Activated T-cell treated with anti-CD3 and anti-CD28 coated beads for 24 hours (primary cell): ENCODE results near the gene DSCAML1.

Experiments used
- DNase-seq: peaks from one replicate; pipeline ENCODE4 v3.0.0-alpha.2; 2020; ENCODE audit warnings: low read depth

The DSCAML1 gene

GRCh38 chr11:117796872-117797529, at the start of gene DSCAML1:
Gene DSCAML1, minus strand, starts transcription at chr11:117797216. Its CDS starts 137 bp downstream, at chr11:117797079.
- peak; percentile 23 for DNase-seq

DNA sequence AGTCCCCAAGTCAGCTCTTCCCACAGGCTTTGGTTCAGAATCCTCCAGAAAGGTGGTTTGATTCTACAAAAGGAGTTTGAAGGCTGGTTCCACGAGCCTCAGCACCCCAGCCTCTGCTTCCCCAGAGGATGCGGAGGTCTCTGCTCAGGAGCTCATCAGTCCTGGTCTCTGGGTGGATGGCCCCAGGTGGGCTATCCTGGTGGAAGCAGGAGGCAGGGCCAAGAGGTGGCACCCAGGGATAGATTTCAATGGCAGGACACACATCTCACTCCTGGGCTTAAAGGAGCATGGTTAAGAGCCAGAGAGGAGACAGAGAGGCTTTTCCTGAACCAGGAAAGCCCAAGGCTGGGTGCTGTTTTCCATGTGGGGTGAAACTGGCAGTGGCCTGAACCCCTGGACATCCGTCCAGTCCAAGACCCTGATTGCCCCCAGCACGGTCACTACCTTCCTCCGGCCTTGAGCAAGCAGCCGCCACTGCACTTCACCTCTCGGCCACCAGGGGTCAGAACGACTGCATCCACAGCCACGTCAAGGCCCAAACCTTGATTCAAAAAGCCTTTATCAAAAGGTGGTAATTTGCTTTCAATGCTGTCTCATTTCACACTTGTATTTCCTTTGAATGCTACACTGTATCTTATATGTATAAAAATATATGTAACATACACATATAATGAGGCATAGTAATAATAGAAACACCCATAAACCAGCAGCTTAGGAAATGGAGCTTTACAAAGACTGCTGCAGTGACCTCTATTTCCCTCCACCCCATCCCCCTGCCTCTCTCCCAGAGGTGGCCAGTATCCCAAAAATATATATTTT, 46.9 kb upstream of the DSCAML1 start:
- peak; percentile 76 for DNase-seq

GRCh38 chr11:117842131-117842941, 45.3 kb upstream of the DSCAML1 start:
- DNase-seq = no peak

DNA sequence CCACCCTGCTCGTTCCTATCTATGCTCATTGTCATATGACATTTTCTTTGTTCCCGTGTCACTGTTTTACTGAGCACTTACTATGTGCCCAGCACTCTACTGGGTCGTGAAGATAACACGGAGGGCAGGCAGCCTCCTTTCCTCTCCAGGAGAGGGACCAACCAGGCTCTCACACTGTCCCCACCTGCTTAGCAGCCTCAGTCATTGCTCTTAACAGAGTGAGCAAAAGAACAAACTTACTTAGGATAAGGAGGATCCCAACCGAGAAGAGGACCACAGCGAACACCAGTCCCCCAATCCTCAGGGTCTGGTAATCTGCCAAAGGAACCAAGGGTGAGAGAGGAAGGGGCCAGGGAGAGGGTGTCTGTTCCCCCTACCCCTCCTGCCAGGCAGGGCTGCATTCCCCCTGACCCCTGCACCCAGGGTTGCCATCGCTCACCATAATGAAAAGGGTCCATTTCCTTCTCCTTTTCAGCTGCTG, 44.6 kb upstream of the DSCAML1 start:
- no peak for DNase-seq

DNA sequence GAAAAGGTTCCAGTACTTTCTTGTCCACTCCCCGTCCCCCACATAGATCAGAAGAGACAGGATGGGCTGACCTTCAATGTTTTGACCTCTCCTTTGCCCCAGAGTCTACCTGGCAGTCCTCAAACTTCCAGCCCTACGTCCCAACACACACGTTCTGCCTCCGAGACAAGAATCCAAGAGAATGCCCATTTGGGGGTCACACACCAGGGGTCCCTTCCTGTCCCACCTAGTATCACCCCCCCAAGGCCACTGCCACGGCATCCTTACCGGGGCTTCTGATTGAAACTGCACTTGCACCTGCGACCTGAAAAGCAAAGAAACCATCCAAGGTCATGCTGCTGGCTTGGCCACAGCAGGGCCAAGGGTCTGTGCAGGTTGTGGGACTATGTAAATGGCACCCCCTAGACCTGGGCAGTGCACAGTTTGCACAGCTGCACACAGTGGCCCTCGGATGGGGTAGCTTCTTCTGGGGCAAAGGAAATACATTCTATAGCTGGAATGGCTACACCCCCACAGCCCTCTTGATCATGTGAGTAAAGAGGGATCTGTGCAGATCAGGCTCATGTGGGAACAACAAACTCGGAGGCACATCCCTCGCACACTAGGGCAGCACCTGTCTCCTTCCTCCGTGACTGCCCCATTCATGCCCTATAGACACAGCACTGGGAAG, 44.0 kb upstream of the DSCAML1 start:
- DNase-seq = no peak

- no peak for DNase-seq
Observed at GRCh38 chr11:117839936-117840813, 43.2 kb upstream of the DSCAML1 start.

GRCh38 chr11:117839380-117839881, 42.4 kb upstream of the DSCAML1 start:
- no peak for DNase-seq

DNA sequence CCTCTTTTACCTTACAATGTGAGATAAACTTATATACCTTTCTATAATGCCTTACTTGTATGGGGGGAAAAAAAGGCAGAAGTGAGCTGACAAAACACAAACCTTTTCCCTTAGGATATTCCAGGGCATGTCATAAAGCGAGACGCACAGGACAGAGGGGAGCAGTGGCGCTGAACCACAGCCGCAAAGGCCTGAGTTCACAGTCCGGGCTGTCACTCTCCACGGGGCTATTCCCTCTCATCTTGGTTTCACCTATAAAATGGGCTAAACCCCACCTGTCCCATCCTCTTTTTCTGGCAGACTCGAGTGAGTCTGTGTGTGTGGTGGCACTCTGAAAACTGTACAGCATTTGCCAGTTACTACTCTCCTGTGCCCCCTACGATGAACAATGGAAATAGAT, 41.9 kb upstream of the DSCAML1 start:
- DNase-seq = no peak

DNA sequence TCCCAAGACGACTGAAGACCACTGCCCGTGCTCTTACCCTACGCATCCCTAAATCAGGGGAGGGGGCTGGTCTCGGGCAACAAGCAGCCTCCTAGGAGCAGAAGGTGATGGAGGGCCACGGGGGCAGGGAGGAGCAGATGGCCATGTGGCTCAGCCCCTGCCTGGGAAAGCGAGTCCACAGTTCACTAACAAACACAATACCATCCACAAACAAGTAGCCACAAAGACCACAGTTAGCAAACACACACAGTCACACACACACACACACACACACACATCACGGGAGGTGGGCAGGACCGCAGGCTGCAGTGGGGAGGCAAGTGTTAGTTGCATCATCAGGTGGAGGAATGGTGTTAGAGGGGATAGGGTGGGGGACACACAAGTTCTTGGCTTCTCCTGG, 40.8 kb upstream of the DSCAML1 start:
- DNase-seq = no peak

- DNase-seq = no peak
Observed at GRCh38 chr11:117837070-117837776, 40.2 kb upstream of the DSCAML1 start.

DNA sequence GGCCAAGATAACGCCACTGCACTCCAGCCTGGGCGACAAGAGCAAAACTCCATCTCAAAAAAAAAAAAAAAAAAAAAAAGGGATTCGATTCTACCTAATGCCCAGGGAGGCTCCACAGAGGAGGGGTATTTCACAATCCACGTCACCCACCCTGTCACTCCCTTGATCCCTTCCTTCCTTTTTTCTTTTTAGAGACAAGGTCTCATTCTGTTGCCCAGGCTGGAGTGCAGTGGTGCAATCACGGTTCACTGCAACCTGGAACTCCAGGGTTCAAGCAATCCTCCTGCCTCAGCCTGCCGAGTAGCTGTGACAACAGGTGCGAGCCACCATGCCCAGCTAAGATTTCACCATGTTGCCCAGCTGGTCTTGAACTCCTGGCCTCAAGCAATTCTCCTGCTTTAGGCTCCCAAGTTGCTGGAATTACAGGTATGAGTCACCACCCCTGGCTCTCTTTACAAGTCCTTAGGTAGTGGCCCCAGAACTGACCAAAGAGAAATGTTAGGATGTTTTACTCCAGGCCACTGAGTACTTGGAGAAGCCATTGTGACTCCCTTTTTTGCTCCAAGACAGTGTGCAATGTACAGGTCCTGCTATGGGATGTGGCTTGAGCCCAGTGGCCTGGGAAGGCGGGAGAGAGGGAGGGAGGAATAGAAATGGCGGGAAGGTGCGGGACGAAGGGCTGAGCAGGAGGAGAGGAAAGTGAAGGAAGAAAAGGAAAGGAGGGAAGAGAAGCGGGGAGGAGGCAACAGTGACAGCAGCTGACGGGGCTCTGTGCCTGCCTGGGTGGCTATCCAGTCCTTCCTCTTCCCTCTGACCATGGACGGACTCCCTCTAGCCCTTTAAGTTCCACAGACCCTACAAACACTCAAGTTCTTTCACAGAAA, 39.3 kb upstream of the DSCAML1 start:
- DNase-seq = no peak

DNA sequence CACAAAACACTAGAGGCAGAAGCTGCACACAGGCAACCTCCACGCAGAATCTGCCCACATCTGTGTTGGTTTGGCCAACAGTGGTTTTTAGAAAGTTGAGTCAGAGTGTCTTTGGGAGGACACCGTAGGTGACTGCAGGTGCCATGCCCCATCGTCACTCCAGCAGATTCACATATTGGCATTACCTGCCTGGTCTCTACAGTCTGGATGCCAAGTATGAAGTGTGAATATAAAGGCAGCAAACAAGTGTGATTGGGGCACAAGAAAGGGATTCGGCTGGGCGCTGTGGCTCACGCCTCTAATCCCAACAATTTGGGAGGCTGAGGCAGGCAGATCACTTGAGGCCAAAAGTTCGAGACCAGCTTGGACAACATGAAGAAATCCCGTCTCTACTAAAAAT, 38.6 kb upstream of the DSCAML1 start:
- no peak for DNase-seq

DNA sequence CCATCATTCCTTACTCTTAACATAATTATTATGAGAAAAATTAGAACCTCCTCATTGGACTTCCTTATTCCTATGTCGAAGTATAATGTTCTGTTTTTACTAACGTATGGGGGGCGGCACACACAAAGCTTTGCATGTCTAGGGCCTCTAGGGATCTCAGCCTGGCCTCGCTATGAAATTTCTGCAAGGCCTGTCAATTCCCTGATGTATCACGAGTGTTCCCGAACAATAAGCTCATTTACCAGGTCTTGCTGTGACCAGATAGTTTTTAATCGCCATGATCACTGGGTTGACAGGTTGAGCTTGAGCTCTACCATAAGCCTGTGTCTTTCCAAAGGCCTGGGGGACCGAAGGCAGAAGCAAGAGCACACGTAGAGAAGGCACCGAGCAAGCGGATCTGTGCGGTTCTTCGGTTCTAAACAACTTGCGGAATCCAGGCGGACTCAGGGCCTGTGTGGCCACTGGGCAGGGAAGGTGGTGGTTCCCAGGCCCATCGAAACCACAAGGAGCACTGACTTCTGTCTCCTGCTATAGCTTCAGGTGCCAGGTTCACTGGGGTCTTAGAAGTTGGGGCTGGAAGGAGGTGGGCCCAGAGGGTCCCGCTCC, 37.9 kb upstream of the DSCAML1 start:
- no peak for DNase-seq

GRCh38 chr11:117834068-117834810, 37.2 kb upstream of the DSCAML1 start:
- DNase-seq = no peak

- DNase-seq = no peak
Observed at GRCh38 chr11:117833401-117833891, 36.4 kb upstream of the DSCAML1 start.

GRCh38 chr11:117832511-117832910, 35.5 kb upstream of the DSCAML1 start:
- DNase-seq = no peak

- no peak for DNase-seq
Observed at GRCh38 chr11:117831661-117832415, 34.8 kb upstream of the DSCAML1 start.
